Esophagus squamous epithelium (tissue), 5 donors: ENCODE results near the gene ADISSP. TPM values are rescaled to one million over a fixed set of nuclear protein-coding genes. Genes with fewer than 3 reads are reported as not detected.

ENCODE experiments used
- DNase-seq: peaks from one replicate; lab custom pipeline; 2025; lab: John Stamatoyannopoulos, UW
- H3K27ac ChIP-seq, 4 donors: fragments of 200-600 bp; sonication (generic); one replicate each; pipeline ENCODE4 v1.5.1; 2016 to 2019; ENCODE audit warnings: mild to moderate bottlenecking in 1 of 4
- H3K27me3 ChIP-seq, 4 donors: fragments of 200-600 bp; sonication (generic); 1 replicate in 3 of 4; 2 replicates in 1 of 4; pipeline versions ENCODE4 v1.5.1 to v1.6.0; 2017 to 2021; ENCODE audit warnings: antibody characterized with exemption in 1 of 4
- H3K36me3 ChIP-seq, 3 donors: fragments of 200-600 bp; sonication (generic); one replicate each; pipeline ENCODE4 v1.5.1; 2016 to 2019
- H3K4me1 ChIP-seq, 3 donors: fragments of 200-600 bp; sonication (generic); one replicate each; pipeline ENCODE4 v1.5.1; 2017 to 2019
- H3K4me3 ChIP-seq, 4 donors: fragments of 200-600 bp; sonication (generic); 1 replicate in 3 of 4; 2 replicates in 1 of 4; pipeline ENCODE4 v1.5.1; 2016 to 2019; ENCODE audit warnings: mild to moderate bottlenecking in 2 of 4, moderate library complexity in 1 of 4
- H3K9me3 ChIP-seq, 3 donors: fragments of 200-600 bp; sonication (generic); one replicate each; pipeline ENCODE4 v1.5.1; 2016 to 2019
- CTCF ChIP-seq, 6 experiments: fragments of 450-650 bp in 4 of 6; fragments of 200-600 bp in 2 of 6; sonication (generic) in 2 of 6; IDR thresholded peaks; one replicate each; pipeline ENCODE4 v1.5.1; 2016 to 2019; ENCODE audit warnings: antibody characterized with exemption in 6 of 6, mild to moderate bottlenecking in 4 of 6, moderate library complexity in 4 of 6
- POLR2A ChIP-seq, 4 donors: fragments of 450-650 bp; IDR thresholded peaks; one replicate each; pipeline ENCODE4 v1.6.1; 2017; ENCODE audit warnings: antibody characterized with exemption in 4 of 4, mild to moderate bottlenecking in 4 of 4, moderate library complexity in 3 of 4
- WGBS, 2 donors: methylation state at CpG; one replicate each; pipeline ENCODE4 v1.1.5; 2018; 5-methylcytosine and 5-hydroxymethylcytosine counted together
- intact Hi-C: fragments of 100-400 bp; cut with DNase I; formaldehyde crosslinking; loops from one replicate; pipeline ENCODE4 v1.15.0; 2022
- total RNA-seq, 4 donors: library from RNA; depleted of rRNA; stranded (reverse); fragments of >200 nt; gene quantifications; one replicate each; pipeline ENCODE4 v1.1.0, GENCODE V29; 2016
- donor health status: DM: yes; HTN: yes; CAD: no.

Gene ADISSP
- total RNA-seq, 4 donors from 2014 or later, result 13.5 to 24.7 (median 19.8) TPM

GRCh38 chr20:3728876-3729275 lies 38.7 kb downstream of the ADISSP start:
- DNase-seq, result no peak
- no peak overlapping the region for H3K4me3 ChIP-seq
- H3K36me3 ChIP-seq, result no peaks in the 10 kb centered on the region
- WGBS, 2 donors, result 80% methylated on average over 2 of the region's 3 CpGs; no CpG with 5 or more reads in 1 of the 2 donors
- H3K9me3 ChIP-seq, result no peaks in the 10 kb centered on the region
- intact Hi-C loops, result no loop called here
- peaks cover 15 to 46% (median 17%) of the 10 kb centered on the region in 3 donors for H3K4me1 ChIP-seq
- peak overlapping the region in 1 of 4 donors; percentile 73 for H3K27ac ChIP-seq
- no peak for TF ChIP-seq CTCF (IDR thresholded peaks at IDR 0.05)
- TF ChIP-seq POLR2A (IDR thresholded peaks at IDR 0.05), result no peak
- peaks cover 0 to 60% (median 2%) of the 10 kb centered on the region in 4 donors for H3K27me3 ChIP-seq

GRCh38 chr20:3728354-3728753 lies 39.2 kb downstream of the ADISSP start:
- Histone ChIP-seq H3K4me3 (no peak overlapping the region), H3K9me3 (no peaks in the 10 kb centered on the region), H3K4me1 (peaks cover 15 to 41% (median 17%) of the 10 kb centered on the region in 3 donors), H3K36me3 (no peaks in the 10 kb centered on the region), H3K27me3 (peaks cover 0 to 54% (median 2%) of the 10 kb centered on the region in 4 donors), H3K27ac (peak overlapping the region in 2 of 4 donors; percentile 20 to 73)
- no peak for DNase-seq
- intact Hi-C loops, result no loop called here
- 82 to 89% methylated on average over 3 to 4 of the region's 5 CpGs for WGBS, 2 donors
- TF ChIP-seq CTCF (IDR thresholded peaks at IDR 0.05) (no peak), POLR2A (IDR thresholded peaks at IDR 0.05) (no peak)

DNA sequence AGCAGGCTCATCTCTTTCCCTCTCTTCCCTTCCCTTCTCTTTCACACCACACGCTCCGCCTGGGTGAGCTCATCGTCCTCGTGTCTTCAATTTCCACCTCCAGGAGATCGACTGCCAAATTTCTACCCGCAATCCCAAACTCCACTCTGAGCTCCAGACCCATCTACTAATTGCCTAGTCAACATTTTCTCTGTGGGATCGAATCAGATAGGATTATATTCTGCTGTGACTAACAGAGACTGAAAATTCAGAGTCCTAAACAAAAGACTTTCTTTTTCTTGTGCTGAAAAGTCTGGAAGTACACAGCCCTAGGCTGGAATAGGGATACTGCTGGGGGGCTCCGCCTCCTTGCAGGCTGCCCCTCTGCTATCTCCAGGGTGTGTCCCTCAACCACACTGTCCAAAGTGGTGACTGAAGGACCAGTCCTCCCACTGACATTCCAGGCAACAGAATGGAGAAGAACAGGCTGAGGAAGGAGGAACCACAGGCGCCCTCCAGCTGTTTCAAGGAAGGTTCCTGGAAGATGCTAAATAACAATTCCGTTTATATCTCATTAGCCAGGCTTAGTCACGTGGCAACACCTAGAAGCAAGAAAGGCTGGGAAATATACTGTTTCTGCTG lies 40.0 kb downstream of the ADISSP start:
- H3K36me3 ChIP-seq, result no peaks in the 10 kb centered on the region
- no peaks in the 10 kb centered on the region for H3K9me3 ChIP-seq
- H3K27ac ChIP-seq, result peak overlapping the region in 3 of 4 donors; percentile 20 to 73 (median 61)
- peak overlapping the region in 1 of 4 donors; percentile 34 for H3K4me3 ChIP-seq
- DNase-seq, result no peak
- peaks cover 13 to 33% (median 15%) of the 10 kb centered on the region in 3 donors for H3K4me1 ChIP-seq
- no peak for TF ChIP-seq POLR2A (IDR thresholded peaks at IDR 0.05)
- no peak for TF ChIP-seq CTCF (IDR thresholded peaks at IDR 0.05)
- peaks cover 0 to 46% (median 0%) of the 10 kb centered on the region in 4 donors for H3K27me3 ChIP-seq
- intact Hi-C loops, result no loop called here
- 27 to 33% methylated on average over 10 of the region's 11 CpGs for WGBS, 2 donors

DNA sequence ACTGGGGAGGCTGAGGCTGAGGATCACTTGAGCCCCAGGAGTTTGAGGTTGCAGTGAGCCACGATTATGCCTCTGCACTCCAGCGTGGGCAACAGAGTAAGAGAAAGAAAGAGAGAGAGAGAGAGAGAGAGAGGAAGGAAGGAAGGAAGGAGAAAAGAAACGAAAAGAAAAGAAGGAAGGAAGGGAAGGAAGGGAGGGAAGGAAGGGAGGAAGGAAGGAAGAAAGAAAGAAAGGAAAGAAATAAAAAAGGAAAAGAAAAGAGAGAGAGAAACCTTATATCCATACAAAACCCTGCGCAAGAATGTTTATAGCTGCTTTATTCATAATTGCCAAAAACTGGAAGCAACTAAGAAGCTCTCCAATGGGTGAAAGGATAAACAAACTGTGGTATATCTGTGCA lies 43.2 kb downstream of the ADISSP start:
- DNase-seq, result no peak
- peaks cover 0 to 42% (median 0%) of the 10 kb centered on the region in 4 donors for H3K27me3 ChIP-seq
- no peaks in the 10 kb centered on the region for H3K36me3 ChIP-seq
- no peaks in the 10 kb centered on the region for H3K9me3 ChIP-seq
- TF ChIP-seq CTCF (IDR thresholded peaks at IDR 0.05) (no peak), POLR2A (IDR thresholded peaks at IDR 0.05) (no peak)
- H3K4me1 ChIP-seq, result peaks cover 7 to 23% (median 15%) of the 10 kb centered on the region in 3 donors
- intact Hi-C loops, result no loop called here
- no peak overlapping the region for H3K4me3 ChIP-seq
- no peak overlapping the region for H3K27ac ChIP-seq
- 56 to 76% methylated on average over 4 of the region's 4 CpGs for WGBS, 2 donors

GRCh38 chr20:3723284-3723683 lies 44.3 kb downstream of the ADISSP start:
- no peaks in the 10 kb centered on the region for H3K36me3 ChIP-seq
- intact Hi-C loops, result no loop called here
- DNase-seq, result no peak
- peaks cover 0 to 39% (median 0%) of the 10 kb centered on the region in 4 donors for H3K27me3 ChIP-seq
- no peak for TF ChIP-seq POLR2A (IDR thresholded peaks at IDR 0.05)
- no peak for TF ChIP-seq CTCF (IDR thresholded peaks at IDR 0.05)
- 75 to 85% methylated on average over 6 to 8 of the region's 8 CpGs for whole genome bisulfite sequencing, 2 donors
- H3K9me3 ChIP-seq, result no peaks in the 10 kb centered on the region
- H3K4me1 ChIP-seq, result peaks cover 7 to 13% (median 11%) of the 10 kb centered on the region in 3 donors
- H3K4me3 ChIP-seq, result no peak overlapping the region
- H3K27ac ChIP-seq, result no peak overlapping the region
